Activated CD4-positive, alpha-beta memory T cell treated with anti-CD3 and anti-CD28 coated beads for 36 hours (primary cell): ENCODE results near the gene MAGI3. TPM values are rescaled to one million over a fixed set of nuclear protein-coding genes. Genes with fewer than 3 reads are reported as not detected.
"Not testable (repeated sequence)": the region's sequence is repeated elsewhere in the genome, so short reads cannot be mapped to it uniquely, and the experiment has no call there.

ENCODE experiments used
- CTCF ChIA-PET: fragments of 350-600 bp; sonication (Branson Sonifier 250); formaldehyde crosslinking; loops from one replicate; lab custom pipeline; 2021; ENCODE audit warnings: antibody characterized with exemption, inconsistent platforms; lab: Charles Lee
- POLR2A ChIA-PET: fragments of 350-600 bp; sonication (Branson Sonifier 250); formaldehyde crosslinking; loops from one replicate; lab custom pipeline; 2021; ENCODE audit warnings: antibody characterized with exemption; lab: Charles Lee
- DNase-seq: peaks from one replicate; pipeline ENCODE4 v3.0.0-alpha.2; 2020
- H3K27ac Mint-ChIP-seq: one replicate; pipeline ENCODE4 v1.8.0; 2021; ENCODE audit warnings: mixed read lengths
- H3K27me3 Mint-ChIP-seq: one replicate; pipeline ENCODE4 v1.8.0; 2021; ENCODE audit warnings: mixed read lengths
- H3K36me3 Mint-ChIP-seq: one replicate; pipeline ENCODE4 v1.8.0; 2021; ENCODE audit warnings: mixed read lengths
- H3K4me1 Mint-ChIP-seq: one replicate; pipeline ENCODE4 v1.8.0; 2021; ENCODE audit warnings: low read depth, mixed read lengths
- H3K4me3 Mint-ChIP-seq: one replicate; pipeline ENCODE4 v1.8.0; 2021; ENCODE audit warnings: mild to moderate bottlenecking, mixed read lengths
- H3K9me3 Mint-ChIP-seq: one replicate; pipeline ENCODE4 v1.8.0; 2021; ENCODE audit warnings: mixed read lengths
- intact Hi-C: fragments of 100-400 bp; cut with micrococcal nuclease; formaldehyde crosslinking; loops from one replicate; pipeline ENCODE4 v1.15.1; 2023
- total RNA-seq, 2 experiments: library from RNA; stranded (reverse); gene quantifications; one replicate each; pipeline ENCODE4 v1.2.3, GENCODE V29; 2021

The MAGI3 gene
- total RNA-seq, 2 experiments from 2014 or later = 7.3 to 7.4 TPM

- peaks cover 16% of the 10 kb centered on the region for H3K36me3 Mint-ChIP-seq
- no peak for DNase-seq
These were observed 311.1 kb downstream of the MAGI3 start for GRCh38 chr1:113701429-113701828.

DNA sequence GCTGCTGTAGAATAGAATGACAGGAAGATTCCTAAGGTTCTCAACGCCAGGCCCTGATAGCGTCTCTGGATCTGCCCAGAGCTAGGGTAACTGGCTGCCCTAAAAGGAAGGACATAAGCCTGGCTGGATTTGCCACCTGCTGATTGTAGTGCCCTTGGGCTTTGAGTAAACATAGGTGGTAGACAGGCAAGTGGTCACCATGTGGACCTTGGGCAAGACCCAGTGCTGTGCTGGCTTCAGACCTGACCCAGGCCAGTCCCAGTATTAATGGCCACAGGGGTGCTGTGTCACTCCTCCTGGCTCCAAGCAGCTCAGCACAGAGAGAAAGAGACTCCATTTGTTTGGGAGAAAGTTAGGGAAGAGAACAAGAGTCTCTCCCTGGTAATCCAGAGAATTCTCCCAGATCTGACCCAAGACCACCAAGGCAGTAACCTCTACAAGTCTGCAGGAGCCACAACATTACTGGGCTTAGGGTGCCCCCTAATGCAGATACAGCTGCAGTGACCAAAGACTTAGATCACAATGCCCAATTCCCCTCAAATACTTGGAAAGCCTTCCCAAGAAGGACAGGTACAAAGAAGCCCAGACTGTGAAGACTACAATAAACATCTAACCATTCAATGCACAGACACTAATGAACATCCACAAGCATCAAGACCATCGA, 324.4 kb downstream of the MAGI3 start:
- Mint-ChIP-seq H3K27me3 (no peaks in the 10 kb centered on the region), H3K4me3 (no peak overlapping the region), H3K4me1 (peaks cover 2% of the 10 kb centered on the region), H3K36me3 (peaks cover 39% of the 10 kb centered on the region), H3K27ac (no peak overlapping the region), H3K9me3 (peaks cover 17% of the 10 kb centered on the region)
- ChIA-PET POLR2A (no interaction called here), CTCF (no interaction called here)
- intact Hi-C loops = no loop called here
- DNase-seq = no peak

More at GRCh38 chr1:113701429-113701828, 311.1 kb downstream of the MAGI3 start:
- CTCF ChIA-PET = no interaction called here
- no peak overlapping the region for H3K4me3 Mint-ChIP-seq
- no peak overlapping the region for H3K27ac Mint-ChIP-seq
- intact Hi-C loops = no loop called here
- H3K27me3 Mint-ChIP-seq = no peaks in the 10 kb centered on the region
- no peaks in the 10 kb centered on the region for H3K9me3 Mint-ChIP-seq
- H3K4me1 Mint-ChIP-seq = peaks cover 11% of the 10 kb centered on the region
- POLR2A ChIA-PET = no interaction called here

DNA sequence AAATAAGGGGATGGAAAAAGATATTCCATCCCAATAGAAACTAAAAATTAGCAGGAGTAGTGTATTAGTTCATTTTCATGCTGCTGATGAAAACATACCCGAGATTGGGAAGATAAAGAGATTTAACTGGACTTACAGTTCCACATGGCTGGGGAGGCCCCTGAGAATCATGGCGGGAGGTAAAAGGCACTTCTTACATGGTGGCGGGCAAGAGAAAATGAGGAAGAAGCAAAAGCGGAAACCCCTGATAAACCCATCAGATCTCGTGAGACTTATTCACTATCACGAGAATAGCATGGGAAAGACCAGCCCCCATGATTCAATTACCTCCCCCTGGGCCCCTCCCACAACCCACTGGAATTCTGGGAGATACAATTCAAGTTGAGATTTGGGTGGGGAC, 327.2 kb downstream of the MAGI3 start:
- H3K4me1 Mint-ChIP-seq, intact Hi-C loops, H3K27ac Mint-ChIP-seq, H3K27me3 Mint-ChIP-seq, H3K4me3 Mint-ChIP-seq, CTCF ChIA-PET, POLR2A ChIA-PET, DNase-seq: not testable (repeated sequence)
- peaks cover 21% of the 10 kb centered on the region for H3K9me3 Mint-ChIP-seq
- H3K36me3 Mint-ChIP-seq = peaks cover 47% of the 10 kb centered on the region

- H3K36me3 Mint-ChIP-seq = peaks cover 49% of the 10 kb centered on the region
- intact Hi-C loops, H3K4me3 Mint-ChIP-seq, H3K27ac Mint-ChIP-seq, H3K4me1 Mint-ChIP-seq, H3K27me3 Mint-ChIP-seq, CTCF ChIA-PET, POLR2A ChIA-PET, DNase-seq: not testable (repeated sequence)
- peaks cover 21% of the 10 kb centered on the region for H3K9me3 Mint-ChIP-seq
These were observed 328.3 kb downstream of the MAGI3 start for GRCh38 chr1:113718621-113719020.

DNA sequence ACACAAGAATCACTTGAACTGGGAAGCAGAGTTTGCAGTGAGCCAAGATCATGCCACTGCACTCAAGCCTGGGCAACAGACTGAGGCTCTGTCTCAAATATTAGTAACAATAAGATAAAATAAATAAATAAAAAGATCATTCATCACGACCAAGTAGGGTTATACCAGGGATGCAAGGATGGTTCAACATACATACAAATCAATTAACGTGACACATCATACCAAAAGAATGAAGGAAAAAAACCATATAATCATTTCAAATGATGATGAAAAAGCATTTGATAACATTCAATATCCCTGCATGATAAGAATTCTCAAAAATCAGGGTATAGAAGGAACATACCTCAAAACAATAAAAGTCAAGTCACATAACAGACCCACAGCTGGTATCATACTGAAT, 330.7 kb downstream of the MAGI3 start:
- peaks cover 54% of the 10 kb centered on the region for H3K36me3 Mint-ChIP-seq
- ChIA-PET POLR2A (no interaction called here), CTCF (no interaction called here)
- H3K27me3 Mint-ChIP-seq = no peaks in the 10 kb centered on the region
- no peak for DNase-seq
- intact Hi-C loops = no loop called here
- H3K27ac Mint-ChIP-seq = no peak overlapping the region
- H3K4me3 Mint-ChIP-seq = no peak overlapping the region
- peaks cover 21% of the 10 kb centered on the region for H3K9me3 Mint-ChIP-seq
- no peaks in the 10 kb centered on the region for H3K4me1 Mint-ChIP-seq

DNA sequence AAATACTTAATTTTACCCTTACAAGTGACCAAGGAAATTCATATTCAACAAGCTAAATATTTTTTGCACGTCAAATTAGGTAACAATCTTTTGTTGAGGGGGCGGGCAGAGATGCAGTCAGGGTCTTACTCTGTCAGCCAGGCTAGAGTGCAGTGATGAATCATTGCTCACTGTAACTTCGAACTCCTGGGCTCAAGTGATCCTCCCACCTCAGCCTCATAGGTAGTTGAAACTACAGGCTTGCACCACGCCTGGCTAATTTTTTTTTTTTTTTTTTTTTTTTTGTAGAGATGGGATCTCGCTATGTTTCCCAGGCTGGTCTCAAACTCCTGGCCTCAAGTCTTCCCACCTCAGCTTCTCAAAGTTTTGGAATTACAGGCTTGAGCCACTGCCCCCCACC, 342.5 kb downstream of the MAGI3 start:
- Mint-ChIP-seq H3K27ac (no peak overlapping the region), H3K4me3 (no peak overlapping the region), H3K4me1 (peaks cover 9% of the 10 kb centered on the region), H3K27me3 (no peaks in the 10 kb centered on the region), H3K36me3 (peaks cover 16% of the 10 kb centered on the region), H3K9me3 (no peaks in the 10 kb centered on the region)
- DNase-seq = no peak
- intact Hi-C loops = no loop called here
- CTCF ChIA-PET = no interaction called here
- POLR2A ChIA-PET = no interaction called here

GRCh38 chr1:113734357-113735055, 344.2 kb downstream of the MAGI3 start:
- Mint-ChIP-seq H3K27me3 (no peaks in the 10 kb centered on the region), H3K4me1 (peaks cover 9% of the 10 kb centered on the region), H3K9me3 (no peaks in the 10 kb centered on the region), H3K4me3 (no peak overlapping the region), H3K36me3 (peaks cover 13% of the 10 kb centered on the region), H3K27ac (no peak overlapping the region)
- no peak for DNase-seq
- intact Hi-C loops = no loop called here
- ChIA-PET CTCF (no interaction called here), POLR2A (no interaction called here)
